OCI-LY7 (cell line): ENCODE measurements around the gene ZNF576.

Experiments
- EZH2phosphoT487 ChIP-seq: fragments of 200-600 bp; sonication (generic); IDR thresholded peaks from 2 replicates; pipeline ENCODE4 v1.6.1; 2018; ENCODE audit warnings: low read depth, borderline replicate concordance, mild to moderate bottlenecking, mixed run types, antibody characterized with exemption, low read length, moderate library complexity, mixed read lengths
- TF ChIP-seq, protein P1 (sequence below): fragments of 200-600 bp; sonication (generic); conservative IDR thresholded peaks from 2 replicates; pipeline ENCODE4 v1.5.1; 2014; ENCODE audit warnings: mild to moderate bottlenecking, antibody characterized with exemption, low read length, moderate library complexity, mixed read lengths

DNA sequence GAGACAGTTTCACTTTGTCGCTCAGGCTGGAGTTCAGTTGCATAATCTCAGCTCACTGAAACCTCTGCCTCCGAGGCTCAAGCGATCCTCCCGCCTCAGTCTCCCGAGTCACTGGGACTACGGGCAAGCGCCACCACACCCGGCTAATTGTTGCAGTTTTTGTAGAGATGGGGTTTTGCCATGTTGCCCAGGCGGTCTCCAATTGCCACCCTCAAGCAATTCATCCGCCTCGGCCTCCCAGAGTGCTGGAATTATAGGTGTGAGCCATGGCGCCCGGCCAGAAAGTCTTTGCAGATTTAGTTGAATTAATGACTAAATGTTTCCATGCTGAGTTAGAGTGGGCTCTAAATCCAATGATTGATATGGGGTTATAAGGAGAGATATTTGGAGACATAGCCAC is 47.8 kb downstream of the ZNF576 start:
- TF ChIP-seq, protein P1, sequence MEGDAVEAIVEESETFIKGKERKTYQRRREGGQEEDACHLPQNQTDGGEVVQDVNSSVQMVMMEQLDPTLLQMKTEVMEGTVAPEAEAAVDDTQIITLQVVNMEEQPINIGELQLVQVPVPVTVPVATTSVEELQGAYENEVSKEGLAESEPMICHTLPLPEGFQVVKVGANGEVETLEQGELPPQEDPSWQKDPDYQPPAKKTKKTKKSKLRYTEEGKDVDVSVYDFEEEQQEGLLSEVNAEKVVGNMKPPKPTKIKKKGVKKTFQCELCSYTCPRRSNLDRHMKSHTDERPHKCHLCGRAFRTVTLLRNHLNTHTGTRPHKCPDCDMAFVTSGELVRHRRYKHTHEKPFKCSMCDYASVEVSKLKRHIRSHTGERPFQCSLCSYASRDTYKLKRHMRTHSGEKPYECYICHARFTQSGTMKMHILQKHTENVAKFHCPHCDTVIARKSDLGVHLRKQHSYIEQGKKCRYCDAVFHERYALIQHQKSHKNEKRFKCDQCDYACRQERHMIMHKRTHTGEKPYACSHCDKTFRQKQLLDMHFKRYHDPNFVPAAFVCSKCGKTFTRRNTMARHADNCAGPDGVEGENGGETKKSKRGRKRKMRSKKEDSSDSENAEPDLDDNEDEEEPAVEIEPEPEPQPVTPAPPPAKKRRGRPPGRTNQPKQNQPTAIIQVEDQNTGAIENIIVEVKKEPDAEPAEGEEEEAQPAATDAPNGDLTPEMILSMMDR, result no peak
- TF ChIP-seq EZH2phosphoT487, result no peak
